HEK293 (cell line): ENCODE data around the gene HSDL1.

Experiments
- CTCF ChIP-seq: fragments of 450-650 bp; formaldehyde crosslinking; IDR thresholded peaks from 2 replicates; pipeline ENCODE4 v1.5.1; 2016; ENCODE audit warnings: missing biosample characterization, missing genetic modification characterization
- FEZF1 ChIP-seq: fragments of 450-650 bp; formaldehyde crosslinking; IDR thresholded peaks from 2 replicates; pipeline ENCODE4 v1.5.1; 2016; ENCODE audit warnings: missing biosample characterization, missing genetic modification characterization
- HOXC10 ChIP-seq: sonication (generic); formaldehyde crosslinking; IDR thresholded peaks from 2 replicates; pipeline ENCODE4 v1.8.1; 2023; ENCODE audit warnings: mild to moderate bottlenecking, missing genetic modification reagents
- MZF1 ChIP-seq: fragments of 450-650 bp; formaldehyde crosslinking; IDR thresholded peaks from 2 replicates; pipeline ENCODE4 v1.5.1; 2017; ENCODE audit warnings: missing biosample characterization, missing genetic modification characterization, borderline replicate concordance
- PBX3 ChIP-seq: sonication (generic); formaldehyde crosslinking; IDR thresholded peaks from 2 replicates; pipeline ENCODE4 v1.8.1; 2022; ENCODE audit warnings: mild to moderate bottlenecking, moderate library complexity, missing genetic modification reagents
- SP2 ChIP-seq: fragments of 450-650 bp; formaldehyde crosslinking; IDR thresholded peaks from 2 replicates; pipeline ENCODE4 v1.5.1; 2016; ENCODE audit warnings: missing biosample characterization, missing genetic modification characterization
- ZNF202 ChIP-seq: fragments of 450-650 bp; formaldehyde crosslinking; IDR thresholded peaks from 2 replicates; pipeline ENCODE4 v1.5.1; 2016; ENCODE audit warnings: missing biosample characterization, missing genetic modification characterization, borderline replicate concordance
- ZNF23 ChIP-seq: fragments of 450-650 bp; formaldehyde crosslinking; IDR thresholded peaks from 2 replicates; pipeline ENCODE4 v1.5.1; 2016; ENCODE audit warnings: missing biosample characterization, missing genetic modification characterization, borderline replicate concordance
- ZNF521 ChIP-seq: fragments of 450-650 bp; formaldehyde crosslinking; IDR thresholded peaks from 2 replicates; pipeline ENCODE4 v1.5.1; 2017; ENCODE audit warnings: missing biosample characterization, mild to moderate bottlenecking, missing genetic modification characterization
- ZNF623 ChIP-seq: fragments of 450-650 bp; formaldehyde crosslinking; IDR thresholded peaks from 2 replicates; pipeline ENCODE4 v1.5.1; 2016; ENCODE audit warnings: missing biosample characterization, missing genetic modification characterization
- ZNF791 ChIP-seq: fragments of 450-650 bp; formaldehyde crosslinking; IDR thresholded peaks from 2 replicates; pipeline ENCODE4 v1.5.1; 2016; ENCODE audit warnings: missing biosample characterization, missing genetic modification characterization

- TF ChIP-seq CTCF (no peak), ZNF623 (tag by site-specific recombination) (no peak), SP2 (tag by site-specific recombination) (no peak), PBX3 (CRISPR knock-in tag) (no peak), ZNF791 (tag by site-specific recombination) (no peak), ZNF202 (no peak), FEZF1 (no peak), ZNF521 (tag by site-specific recombination) (no peak), MZF1 (tag by site-specific recombination) (no peak), HOXC10 (no peak), ZNF23 (tag by site-specific recombination) (no peak)
These were observed 32.7 kb upstream of the HSDL1 start for GRCh38 chr16:84177741-84178073.
